Stimulated activated CD8-positive, alpha-beta memory T cell treated with anti-CD3 and anti-CD28 coated beads, Interleukin-15, amount 100 ng/mL, for 1 hour (primary cell): ENCODE measurements around the gene RAPGEF5.
"Not testable (repeated sequence)": the region's sequence is repeated elsewhere in the genome, so short reads cannot be mapped to it uniquely, and the experiment has no call there.

Source experiments
- DNase-seq: peaks from one replicate; pipeline ENCODE4 v3.0.0-alpha.2; 2020; ENCODE audit warnings: low read depth

RAPGEF5 gene

DNA sequence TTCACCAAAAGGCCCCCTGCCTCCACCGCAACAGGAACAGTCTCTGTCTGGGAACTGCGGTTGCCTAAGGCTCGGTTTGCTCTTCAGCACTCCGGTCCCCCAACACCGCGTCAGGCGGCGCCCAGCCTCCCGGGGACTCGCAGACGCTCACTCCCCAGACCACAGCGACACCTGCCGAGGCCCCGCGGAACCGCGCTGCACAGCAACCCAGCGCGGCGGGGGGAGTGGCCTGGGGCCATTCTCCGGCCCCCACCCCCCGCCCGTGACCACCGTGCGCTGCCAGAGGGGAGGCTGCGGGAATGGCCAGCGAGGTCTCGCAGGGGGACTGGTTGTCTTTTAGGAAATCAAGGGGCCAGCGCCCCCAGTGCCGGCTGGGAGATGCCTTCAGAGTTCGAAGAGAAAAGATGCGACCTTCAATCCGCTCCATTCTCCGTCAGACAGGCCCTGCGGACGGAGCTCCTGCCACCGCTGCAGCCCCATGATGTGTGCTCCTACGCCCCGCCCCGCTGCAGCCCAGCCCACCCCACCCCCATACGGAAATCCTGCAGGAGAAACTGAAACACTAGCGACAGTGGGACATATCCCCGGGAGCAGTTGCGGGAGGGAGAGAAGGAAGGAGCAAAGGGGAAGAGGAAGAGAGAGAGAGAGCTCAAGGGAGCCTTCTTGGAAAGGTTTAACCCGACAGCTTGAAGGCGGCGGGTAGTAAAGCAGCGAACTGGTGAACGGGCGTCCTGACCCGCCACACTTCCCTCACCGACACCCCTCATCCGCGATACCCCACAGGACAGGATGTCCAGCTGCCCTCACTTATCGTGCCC lies 273.9 kb downstream of the RAPGEF5 start:
- DNase-seq, result peak; percentile 69

DNA sequence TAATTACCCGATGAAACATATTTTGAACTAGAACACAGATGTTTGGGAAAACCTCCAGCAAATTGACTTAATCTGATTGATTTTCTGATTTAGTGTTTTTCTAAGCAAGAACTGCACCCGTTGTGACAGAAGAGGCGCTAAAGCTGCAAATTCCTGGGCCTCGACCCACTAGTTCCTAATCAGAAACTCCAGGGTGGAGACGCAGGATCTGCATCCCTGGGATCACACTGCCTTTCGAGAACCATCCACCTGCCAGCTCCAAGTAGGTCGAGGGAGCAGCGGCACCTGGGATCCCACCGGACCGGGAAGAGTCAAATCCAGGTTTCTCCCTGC lies 274.4 kb downstream of the RAPGEF5 start:
- no peak for DNase-seq

- DNase-seq, result not testable (repeated sequence)
Measured at GRCh38 chr7:22080219-22080618, 276.7 kb downstream of the RAPGEF5 start.

DNA sequence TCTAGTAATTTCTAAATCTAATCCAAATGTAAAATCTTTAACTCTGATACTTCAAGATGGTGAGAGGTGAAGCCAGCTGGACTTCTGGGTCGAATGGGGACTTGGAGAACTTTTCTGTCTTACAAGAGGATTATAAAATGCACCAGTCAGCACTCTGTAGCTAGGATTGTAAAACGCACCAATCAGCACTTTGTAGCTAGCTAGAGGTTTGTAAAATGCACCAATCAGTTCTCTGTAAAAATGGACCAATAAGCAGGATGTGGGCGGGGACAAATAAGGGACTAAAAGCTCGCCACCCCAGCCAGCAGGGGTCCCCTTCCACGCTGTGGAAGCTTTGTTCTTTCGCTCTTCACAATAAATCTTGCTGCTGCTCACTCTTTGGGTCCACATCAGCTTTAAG lies 278.1 kb downstream of the RAPGEF5 start:
- not testable (repeated sequence) for DNase-seq

DNA sequence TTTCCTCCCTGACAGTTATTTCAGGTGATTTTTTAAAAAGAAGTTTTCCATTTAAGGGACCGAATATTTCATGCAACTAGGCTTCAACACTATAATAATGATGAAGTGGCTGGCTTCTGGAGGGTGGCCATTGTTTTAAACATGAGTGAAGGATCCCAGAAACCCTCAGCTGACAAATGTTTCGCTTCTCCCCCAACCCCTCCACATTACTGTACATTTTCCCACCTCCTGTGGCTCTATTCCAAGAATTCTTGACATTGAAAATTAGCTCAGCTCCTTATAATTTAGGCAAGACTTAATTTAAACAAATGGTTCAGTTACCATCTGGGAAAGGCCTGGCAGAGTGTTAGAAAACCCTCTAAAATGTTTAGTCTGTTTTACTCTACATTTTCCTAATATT lies 281.4 kb downstream of the RAPGEF5 start:
- DNase-seq, result no peak

DNA sequence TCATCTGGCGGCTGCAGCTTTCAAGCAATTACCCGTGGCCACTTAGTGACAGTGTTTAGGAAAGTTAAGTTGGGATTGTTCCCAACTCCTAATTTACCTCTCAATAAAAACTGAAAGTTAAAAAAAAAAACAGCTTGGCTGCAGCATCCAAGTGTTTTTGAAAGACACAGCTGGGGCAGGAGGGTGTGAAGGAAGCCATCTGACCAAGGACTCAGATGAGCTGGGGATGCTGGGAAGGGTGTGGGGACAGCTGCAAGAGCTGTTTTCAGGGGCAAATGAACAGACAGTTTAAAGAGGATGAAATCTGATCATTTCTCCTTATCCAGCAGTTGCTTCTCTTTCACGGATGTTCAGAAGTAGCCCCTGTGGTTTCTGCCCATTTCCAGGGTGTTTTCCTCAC lies 282.1 kb downstream of the RAPGEF5 start:
- DNase-seq, result no peak
